GM18508 (cell line): Measurements from ENCODE around the gene FNDC3A.
"Not testable (repeated sequence)": the region's sequence is repeated elsewhere in the genome, so short reads cannot be mapped to it uniquely, and the experiment has no call there.

Experiments used
- ATAC-seq: cut with Tn5 transposase; IDR thresholded peaks from one replicate; pipeline ENCODE4 v1.9.1; 2021; ENCODE audit warnings: moderate number of reproducible peaks; ENCODE audit not compliant: insufficient read depth, unreplicated experiment

Gene FNDC3A

DNA sequence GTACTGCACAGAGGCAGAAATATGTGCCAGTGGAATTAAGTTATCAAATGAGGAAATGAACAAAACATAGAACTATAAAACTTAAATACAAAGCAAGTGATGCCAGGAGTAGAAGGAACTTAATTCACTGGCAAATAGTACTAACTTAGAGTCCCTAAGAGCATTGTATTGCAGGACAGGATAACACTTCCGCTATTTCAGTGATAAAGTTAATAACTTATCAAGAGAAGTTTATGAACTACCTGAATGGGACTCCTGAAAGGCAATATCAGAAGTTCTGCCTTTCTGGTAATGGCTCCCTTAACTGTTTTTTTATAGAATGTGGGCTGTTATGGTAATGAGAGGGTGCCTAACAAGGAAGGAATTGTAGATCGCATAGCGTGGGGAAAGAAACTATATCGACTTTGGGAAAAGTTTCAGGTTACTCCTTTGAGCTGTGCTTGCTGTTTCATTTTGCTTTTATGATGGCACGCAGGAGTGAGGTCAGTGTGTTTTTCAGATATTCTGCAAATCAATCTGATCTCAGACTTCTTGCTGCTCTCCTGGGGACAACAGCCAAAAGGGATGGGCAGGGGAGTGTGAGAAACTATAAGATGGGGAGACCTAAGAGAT is 149.1 kb downstream of the FNDC3A start:
- ATAC-seq = no peak

GRCh38 chr13:49125964-49126524 is 150.3 kb downstream of the FNDC3A start:
- no peak for ATAC-seq

DNA sequence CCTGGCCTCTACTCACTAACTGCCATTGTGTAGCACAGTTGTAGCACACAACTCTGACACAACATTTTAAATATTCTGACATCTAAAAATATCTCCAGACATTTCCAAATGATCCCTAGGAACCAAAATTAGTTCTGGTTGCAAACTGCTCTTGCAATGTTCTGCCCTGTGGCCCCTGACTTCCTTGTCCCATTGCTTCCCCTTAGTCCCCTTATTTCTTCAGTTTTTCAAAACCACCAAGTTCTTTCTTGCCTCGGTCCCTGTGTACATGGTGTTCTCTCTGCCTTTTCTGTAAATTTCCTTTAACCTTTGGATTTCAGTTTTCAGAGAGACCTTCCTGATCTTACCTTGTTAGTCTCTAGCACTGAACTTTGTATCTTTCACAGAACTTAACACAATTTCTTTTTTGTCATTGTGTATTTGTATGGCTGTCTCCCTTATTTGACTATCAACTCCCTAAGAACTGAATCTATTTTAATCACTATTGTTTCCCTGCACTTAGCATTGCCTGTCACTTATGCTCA is 156.8 kb downstream of the FNDC3A start:
- ATAC-seq = no peak

GRCh38 chr13:49134305-49134704 is 158.6 kb downstream of the FNDC3A start:
- no peak for ATAC-seq

GRCh38 chr13:49137138-49137643 is 161.5 kb downstream of the FNDC3A start:
- not testable (repeated sequence) for ATAC-seq

- no peak for ATAC-seq
Observed at GRCh38 chr13:49140910-49141611, 165.3 kb downstream of the FNDC3A start.

GRCh38 chr13:49146950-49147355 is 171.2 kb downstream of the FNDC3A start:
- no peak for ATAC-seq

DNA sequence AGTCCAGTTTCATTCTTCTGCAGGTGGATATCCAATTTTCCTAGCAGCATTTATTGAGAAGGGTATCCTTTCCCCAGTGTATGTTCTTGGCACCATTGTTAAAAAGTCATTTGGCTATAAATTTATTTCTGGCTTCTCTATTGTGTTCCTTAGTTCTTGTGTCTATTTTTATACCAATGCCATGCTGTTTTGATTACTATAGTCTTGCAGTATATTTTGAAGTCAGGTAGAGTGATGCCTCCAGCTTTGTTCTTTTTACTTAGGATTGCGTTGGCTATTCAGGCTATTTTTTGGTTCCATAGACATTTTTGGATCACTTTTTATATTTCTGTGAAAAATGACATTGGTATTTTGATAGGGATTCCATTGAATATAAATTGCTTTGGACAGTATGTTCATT is 172.7 kb downstream of the FNDC3A start:
- no peak for ATAC-seq

- ATAC-seq = not testable (repeated sequence)
Observed at GRCh38 chr13:49157955-49158584, 182.4 kb downstream of the FNDC3A start.

DNA sequence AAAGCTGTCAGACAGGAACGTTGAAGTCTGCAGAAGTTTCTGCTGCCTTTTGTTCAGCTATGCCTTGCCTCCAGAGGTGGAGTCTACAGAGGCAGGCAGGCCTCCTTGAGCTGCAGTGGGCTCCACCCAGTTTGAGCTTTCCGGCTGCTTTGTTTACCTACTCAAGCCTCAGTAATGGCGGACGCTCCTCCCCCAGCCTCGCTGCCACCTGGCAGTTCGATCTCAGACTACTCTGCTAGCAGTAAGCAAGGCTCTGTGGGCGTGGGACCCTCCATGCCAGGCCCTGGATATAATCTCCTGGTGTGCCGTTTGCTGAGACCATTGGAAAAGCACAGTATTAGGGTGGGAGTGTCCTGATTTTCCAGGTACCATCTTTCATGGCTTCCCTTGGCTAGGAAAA is 187.4 kb downstream of the FNDC3A start:
- not testable (repeated sequence) for ATAC-seq

- ATAC-seq = no peak
Observed at GRCh38 chr13:49164712-49165111, 189.0 kb downstream of the FNDC3A start.

- ATAC-seq = no peak
Observed at GRCh38 chr13:49165798-49166752, 190.4 kb downstream of the FNDC3A start.

GRCh38 chr13:49171359-49171758 is 195.6 kb downstream of the FNDC3A start:
- ATAC-seq = no peak

DNA sequence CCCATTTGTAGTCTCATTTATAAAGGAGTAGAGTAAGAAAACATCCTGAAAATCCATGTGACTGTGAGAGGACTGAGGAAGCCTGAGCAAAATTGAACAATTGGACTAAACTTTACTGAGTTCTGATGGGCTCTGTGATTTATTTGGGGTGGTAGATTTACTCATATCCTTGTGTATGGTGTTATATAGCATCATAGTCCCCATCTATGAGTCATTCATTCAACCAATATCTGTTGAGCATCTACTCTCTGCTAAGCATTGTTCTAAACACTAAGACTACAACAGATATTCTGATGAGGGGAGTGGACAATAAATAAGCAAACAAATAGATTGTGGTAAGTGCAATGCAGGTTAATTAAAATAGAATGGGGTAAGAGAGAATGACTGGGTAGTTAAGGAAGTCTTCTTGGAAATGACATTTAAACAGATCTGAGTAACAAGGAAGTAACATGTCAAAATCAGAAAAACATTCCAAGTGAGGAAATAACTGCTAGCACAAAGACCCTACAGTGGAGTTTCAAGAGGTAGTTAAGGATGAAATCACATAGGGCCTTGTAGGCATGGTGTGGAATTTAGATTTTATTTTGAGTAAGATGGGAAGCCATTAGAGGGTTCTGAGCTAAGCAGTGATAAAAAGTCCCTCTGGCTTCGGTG is 208.1 kb downstream of the FNDC3A start:
- no peak for ATAC-seq

- no peak for ATAC-seq
Observed at GRCh38 chr13:49184621-49185020, 208.9 kb downstream of the FNDC3A start.

DNA sequence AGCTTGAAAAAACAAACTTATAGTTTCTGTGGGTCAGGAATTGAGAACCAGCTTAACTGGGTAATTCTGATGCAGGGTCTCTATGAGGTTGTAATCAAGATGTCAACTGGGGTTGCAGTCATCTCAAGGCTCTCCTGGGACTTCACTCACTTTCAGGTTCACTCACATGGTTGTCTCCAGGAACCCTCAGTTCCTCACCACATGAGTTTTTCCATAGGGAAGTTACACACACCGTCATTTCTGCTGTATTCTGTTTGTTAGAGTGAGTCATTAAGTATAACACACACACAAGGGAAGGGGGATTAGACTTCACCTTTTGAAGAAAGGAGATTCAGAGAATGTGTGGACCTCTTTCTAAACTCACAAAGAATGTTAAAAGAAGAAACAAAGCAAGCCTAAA is 209.6 kb downstream of the FNDC3A start:
- no peak for ATAC-seq

- no peak for ATAC-seq
Observed at GRCh38 chr13:49190901-49191300, 215.2 kb downstream of the FNDC3A start.

DNA sequence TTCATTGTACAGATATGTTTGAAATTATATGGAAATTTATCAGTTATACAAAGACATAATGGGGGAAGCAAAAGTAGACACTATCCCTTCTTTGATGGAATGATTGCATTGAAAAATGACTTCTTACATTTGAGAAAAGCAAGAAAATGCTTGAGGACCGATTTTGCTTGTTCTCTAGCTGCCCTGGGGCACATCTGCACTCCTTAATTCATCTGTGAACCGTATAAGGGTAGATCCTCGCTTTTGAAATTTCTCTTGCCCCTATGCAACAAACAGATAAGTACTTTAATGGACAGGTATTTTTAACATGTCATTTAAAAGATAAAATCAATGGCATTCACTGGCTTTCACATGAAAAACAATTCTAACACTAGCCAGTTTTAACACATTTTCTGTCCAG is 230.9 kb downstream of the FNDC3A start:
- ATAC-seq = no peak

DNA sequence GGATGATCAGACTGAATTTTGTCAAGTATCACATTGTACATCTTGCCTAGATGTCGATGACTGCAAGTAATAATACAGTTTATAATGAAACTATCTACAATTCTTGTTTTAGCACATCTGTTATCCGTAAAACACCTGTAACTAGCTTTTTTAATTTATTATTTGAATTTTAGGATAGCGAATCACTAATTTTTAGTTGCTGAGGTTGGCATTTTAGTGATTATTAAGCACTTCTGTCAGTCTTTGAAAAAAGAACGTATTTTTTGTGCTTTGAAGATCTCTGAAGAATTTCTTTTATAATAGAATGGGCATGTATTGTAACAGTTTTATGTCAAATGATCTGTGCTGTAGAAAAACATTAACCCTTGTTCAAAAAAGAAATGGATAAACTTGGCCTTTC is 232.9 kb downstream of the FNDC3A start:
- ATAC-seq = no peak
